GM12801 (cell line): Measurements from ENCODE around the gene PRTFDC1.

Experiments used
- CTCF ChIP-seq: IDR thresholded peaks from one replicate; pipeline ENCODE4 v1.5.1; 2011; ENCODE audit warnings: control low read depth; ENCODE audit not compliant: insufficient read length; ENCODE audit errors: extremely low read depth

The PRTFDC1 gene

GRCh38 chr10:24821986-24822385 is 130.4 kb downstream of the PRTFDC1 start:
- TF ChIP-seq CTCF: no peak

- TF ChIP-seq CTCF: no peak
These were observed 135.5 kb downstream of the PRTFDC1 start for GRCh38 chr10:24816868-24817396.

- no peak for TF ChIP-seq CTCF
These were observed 137.7 kb downstream of the PRTFDC1 start for GRCh38 chr10:24814568-24815313.

DNA sequence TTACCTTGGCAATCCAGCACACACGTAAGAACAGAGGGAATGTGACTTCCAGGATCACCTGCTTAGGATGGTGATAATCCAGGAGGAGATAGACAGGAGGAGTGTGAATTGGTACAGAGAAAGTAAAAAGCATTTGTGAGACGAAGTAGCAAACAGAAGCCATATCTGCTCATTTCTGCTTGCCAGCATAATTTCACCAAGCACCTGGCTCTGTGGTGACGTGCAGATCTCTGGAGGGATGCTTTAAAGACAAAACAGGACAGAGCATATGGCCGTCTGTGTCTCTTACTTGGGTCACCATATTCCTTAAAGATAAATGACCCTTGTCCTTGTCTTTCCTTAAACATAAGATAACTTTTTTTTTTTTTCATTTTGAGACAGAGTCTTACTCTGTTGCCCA is 138.6 kb downstream of the PRTFDC1 start:
- no peak for TF ChIP-seq CTCF

GRCh38 chr10:24806262-24806661 is 146.1 kb downstream of the PRTFDC1 start:
- TF ChIP-seq CTCF: no peak

DNA sequence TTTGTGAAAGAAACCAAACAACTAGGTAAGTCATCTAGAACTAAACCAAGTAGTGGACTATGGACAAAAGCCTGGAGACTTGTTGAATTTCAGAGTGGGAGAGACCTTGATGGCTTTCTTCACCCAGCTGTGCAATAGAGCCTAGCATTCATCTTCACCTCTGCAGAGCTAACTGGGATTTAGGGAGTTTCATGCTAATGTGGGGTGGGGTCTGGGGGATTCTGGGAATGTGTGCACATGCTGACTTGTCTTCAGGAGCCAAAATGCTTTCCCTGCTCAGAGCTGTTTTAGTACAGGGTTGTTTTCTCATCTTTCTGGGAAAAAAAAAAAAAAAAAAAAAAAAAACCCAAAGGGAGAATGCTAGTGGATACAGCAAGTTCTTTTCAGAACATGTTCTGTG is 147.4 kb downstream of the PRTFDC1 start:
- TF ChIP-seq CTCF: no peak

- TF ChIP-seq CTCF: no peak
These were observed 148.0 kb downstream of the PRTFDC1 start for GRCh38 chr10:24804392-24804791.
